ACC112 (cell line): ENCODE data around the gene FAR2.
"Not testable (repeated sequence)": the region's sequence is repeated elsewhere in the genome, so short reads cannot be mapped to it uniquely, and the experiment has no call there.

Experiments
- H2AFZ ChIP-seq: fragments of 200-600 bp; sonication (generic); one replicate; pipeline ENCODE4 v1.6.0; 2017; ENCODE audit warnings: antibody characterized with exemption, low read length; ENCODE audit not compliant: unreplicated experiment
- H3K27ac ChIP-seq: fragments of 200-600 bp; sonication (generic); 2 replicates; pipeline ENCODE4 v1.5.1; 2014; ENCODE audit warnings: low read depth, mild to moderate bottlenecking, antibody characterized with exemption, low read length, moderate library complexity
- H3K27me3 ChIP-seq: fragments of 200-600 bp; sonication (generic); 2 replicates; pipeline ENCODE4 v1.6.1; 2014; ENCODE audit warnings: mild to moderate bottlenecking, antibody characterized with exemption, low read length, moderate library complexity, mixed read lengths; ENCODE audit not compliant: insufficient read depth
- H3K36me3 ChIP-seq: fragments of 200-600 bp; sonication (generic); 2 replicates; pipeline ENCODE4 v1.6.1; 2016; ENCODE audit warnings: mild to moderate bottlenecking, antibody characterized with exemption, low read length, moderate library complexity, mixed read lengths; ENCODE audit not compliant: insufficient read depth
- H3K4me1 ChIP-seq: fragments of 200-600 bp; sonication (generic); one replicate; pipeline ENCODE4 v1.6.1; 2016; ENCODE audit warnings: low read length, mixed read lengths; ENCODE audit not compliant: insufficient read depth, unreplicated experiment, control insufficient read depth
- H3K4me3 ChIP-seq: fragments of 200-600 bp; sonication (generic); 2 replicates; pipeline ENCODE4 v1.5.1; 2014; ENCODE audit warnings: mild to moderate bottlenecking, low read depth, low read length
- H3K79me2 ChIP-seq: fragments of 200-600 bp; sonication (generic); one replicate; pipeline ENCODE4 v1.6.0; 2016; ENCODE audit warnings: low read length; ENCODE audit not compliant: control insufficient read depth, unreplicated experiment, insufficient read depth

Gene FAR2

GRCh38 chr12:29133680-29134079 is 15.4 kb upstream of the FAR2 start:
- H2AFZ ChIP-seq = no peak overlapping the region
- H3K4me3 ChIP-seq = no peak overlapping the region
- no peaks in the 10 kb centered on the region for H3K36me3 ChIP-seq
- H3K79me2 ChIP-seq = no peaks in the 10 kb centered on the region
- H3K27me3 ChIP-seq = no peaks in the 10 kb centered on the region
- no peak overlapping the region for H3K27ac ChIP-seq
- peaks cover 4% of the 10 kb centered on the region for H3K4me1 ChIP-seq

GRCh38 chr12:29138256-29138655 is 10.8 kb upstream of the FAR2 start:
- H3K4me1 ChIP-seq, H3K27ac ChIP-seq, H2AFZ ChIP-seq, H3K27me3 ChIP-seq, H3K4me3 ChIP-seq, H3K79me2 ChIP-seq, H3K36me3 ChIP-seq: not testable (repeated sequence)

- not testable (repeated sequence) for H3K27ac ChIP-seq
These were observed 10.2 kb upstream of the FAR2 start for GRCh38 chr12:29138855-29139254.

DNA sequence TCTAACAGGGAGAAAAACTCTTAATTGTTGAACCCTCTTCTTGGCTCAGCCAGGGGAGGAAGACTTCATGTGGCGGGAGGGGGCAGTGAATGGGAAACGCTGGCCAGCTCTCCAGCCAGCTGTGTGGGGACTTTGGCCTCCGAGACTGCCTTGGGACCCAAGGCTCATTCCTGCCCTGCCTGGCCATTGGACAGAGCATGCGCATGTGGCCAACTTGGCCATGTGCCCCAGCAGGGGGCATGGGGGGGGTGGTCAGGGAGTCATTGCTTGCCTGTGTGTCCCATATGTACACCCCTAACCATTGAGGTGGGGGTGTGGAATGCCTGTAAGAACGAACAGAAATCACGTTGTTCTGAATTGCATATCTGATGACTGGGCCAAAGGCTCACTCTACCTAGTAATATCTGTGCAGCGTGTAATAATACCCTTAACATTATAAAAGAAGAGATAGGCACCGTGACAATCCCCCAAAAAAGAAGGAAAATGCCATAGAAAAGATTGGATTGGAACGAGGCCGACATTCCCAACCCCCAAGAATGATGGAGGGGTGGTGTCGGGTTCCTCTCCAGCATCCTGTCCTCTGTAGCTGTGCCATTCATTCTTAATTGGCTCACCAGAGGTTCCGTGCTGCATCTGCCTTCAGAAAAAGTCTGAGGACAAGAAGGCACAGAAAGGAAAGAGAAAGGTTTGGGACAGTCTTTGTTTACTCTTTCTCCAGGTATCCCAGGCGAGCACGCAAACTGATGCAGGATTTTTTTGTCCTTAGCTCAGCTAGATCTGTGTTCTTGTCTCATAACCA is 3.5 kb upstream of the FAR2 start:
- H3K4me3 ChIP-seq = no peak overlapping the region

More at GRCh38 chr12:29138855-29139254, 10.2 kb upstream of the FAR2 start:
- H3K4me3 ChIP-seq, H3K79me2 ChIP-seq, H3K4me1 ChIP-seq, H2AFZ ChIP-seq, H3K36me3 ChIP-seq, H3K27me3 ChIP-seq: not testable (repeated sequence)

DNA sequence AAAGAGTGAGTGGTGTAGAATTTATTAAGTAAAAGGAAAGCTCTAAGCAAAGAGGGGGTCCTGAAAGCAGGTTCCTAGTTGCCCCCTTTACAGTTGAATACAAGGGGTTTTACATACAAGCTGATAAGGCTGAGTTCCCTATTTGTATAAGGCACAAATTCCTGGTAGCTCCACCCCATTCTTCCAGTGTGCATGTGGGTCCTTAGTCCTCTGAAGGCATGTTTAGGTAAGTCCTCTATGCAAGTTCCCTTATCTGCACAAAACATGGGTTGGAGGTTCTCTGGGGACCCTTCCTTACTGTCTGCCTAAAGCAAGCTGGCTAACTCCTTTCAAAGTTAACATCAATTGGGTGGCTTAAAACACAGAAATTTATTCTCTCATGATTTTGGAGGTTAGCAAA is 2.9 kb upstream of the FAR2 start:
- H3K79me2 ChIP-seq = peaks cover 13% of the 10 kb centered on the region
- no peak overlapping the region for H3K27ac ChIP-seq
- H2AFZ ChIP-seq = no peak overlapping the region
- H3K4me1 ChIP-seq = peaks cover 6% of the 10 kb centered on the region
- no peaks in the 10 kb centered on the region for H3K27me3 ChIP-seq
- H3K36me3 ChIP-seq = no peaks in the 10 kb centered on the region
- no peak overlapping the region for H3K4me3 ChIP-seq

More for the DNA sequence above, 3.5 kb upstream of the FAR2 start:
- H3K27ac ChIP-seq = no peak overlapping the region
- peaks cover 6% of the 10 kb centered on the region for H3K4me1 ChIP-seq
- H3K79me2 ChIP-seq = peaks cover 13% of the 10 kb centered on the region
- H3K36me3 ChIP-seq = no peaks in the 10 kb centered on the region
- no peak overlapping the region for H2AFZ ChIP-seq
- no peaks in the 10 kb centered on the region for H3K27me3 ChIP-seq

- H3K79me2 ChIP-seq = peaks cover 13% of the 10 kb centered on the region
- H3K4me3 ChIP-seq = peak overlapping the region; percentile 99
- H3K36me3 ChIP-seq = no peaks in the 10 kb centered on the region
- peaks cover 6% of the 10 kb centered on the region for H3K4me1 ChIP-seq
- H3K27me3 ChIP-seq = no peaks in the 10 kb centered on the region
- peak overlapping the region; percentile 96 for H2AFZ ChIP-seq
- peak overlapping the region; percentile 53 for H3K27ac ChIP-seq
These were observed 1.1 kb upstream of the FAR2 start for GRCh38 chr12:29147731-29148595.

GRCh38 chr12:29148596-29148910 is 525 bp upstream of the FAR2 start:
- Histone ChIP-seq H2AFZ (peak overlapping the region; percentile 96), H3K4me1 (peaks cover 6% of the 10 kb centered on the region), H3K36me3 (no peaks in the 10 kb centered on the region), H3K4me3 (peak overlapping the region; percentile 99), H3K79me2 (peaks cover 13% of the 10 kb centered on the region), H3K27ac (peak overlapping the region; percentile 53), H3K27me3 (no peaks in the 10 kb centered on the region)

DNA sequence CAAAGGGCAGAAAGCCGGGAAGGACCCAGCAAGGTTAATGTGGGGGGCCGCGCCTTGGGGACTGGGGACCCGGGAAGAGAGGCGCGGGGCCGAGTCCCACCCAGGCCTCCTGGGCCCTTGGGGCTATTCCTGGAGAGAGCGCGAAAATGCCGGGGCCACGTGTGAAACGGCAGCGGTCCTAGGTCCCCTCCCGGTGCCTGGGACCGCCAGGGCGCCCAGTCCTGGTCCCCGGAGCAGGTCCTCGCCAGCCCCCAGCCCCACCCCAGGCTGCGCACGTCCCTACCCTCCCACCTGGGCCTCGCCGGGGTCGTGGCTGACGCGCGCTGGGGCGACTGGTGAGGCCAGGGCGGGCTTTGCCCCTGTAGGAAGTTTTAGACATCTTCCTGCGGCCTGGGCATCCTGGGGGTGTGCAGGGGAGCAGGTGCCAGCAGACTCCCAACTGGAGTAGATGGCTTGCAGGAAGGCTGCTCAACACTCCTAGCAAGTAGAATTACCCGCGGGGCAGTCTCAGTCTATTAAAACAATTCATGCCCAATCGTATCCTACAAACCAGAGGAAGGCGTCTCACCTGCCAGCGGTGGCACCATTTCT is 708 bp downstream of the FAR2 start:
- Histone ChIP-seq H3K4me1 (peaks cover 6% of the 10 kb centered on the region), H2AFZ (peak overlapping the region; percentile 96), H3K79me2 (peaks cover 13% of the 10 kb centered on the region), H3K4me3 (peak overlapping the region; percentile 99), H3K27ac (no peak overlapping the region), H3K27me3 (no peaks in the 10 kb centered on the region), H3K36me3 (no peaks in the 10 kb centered on the region)

DNA sequence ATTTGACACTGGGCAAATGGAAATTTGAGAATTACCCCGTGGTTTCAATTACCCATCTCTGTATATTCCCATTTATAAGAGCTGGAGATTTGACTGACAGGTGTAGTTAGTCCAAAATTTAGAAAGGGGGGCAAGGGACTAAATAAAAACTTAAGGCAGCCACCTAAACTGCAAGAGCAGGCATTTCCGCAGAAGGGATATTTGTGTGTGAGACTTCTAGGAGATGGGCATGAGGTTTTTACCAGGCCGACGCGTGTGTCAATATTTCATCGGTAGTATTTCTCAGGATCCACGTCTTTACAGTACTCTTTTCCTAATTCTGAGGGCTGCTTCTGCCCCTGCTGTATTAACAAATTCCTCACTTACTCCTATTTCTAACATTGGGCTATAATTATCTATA is 1.4 kb downstream of the FAR2 start:
- Histone ChIP-seq H3K4me1 (peaks cover 6% of the 10 kb centered on the region), H3K79me2 (peaks cover 13% of the 10 kb centered on the region), H3K27ac (no peak overlapping the region), H3K36me3 (no peaks in the 10 kb centered on the region), H3K27me3 (no peaks in the 10 kb centered on the region), H3K4me3 (peak overlapping the region; percentile 99), H2AFZ (no peak overlapping the region)

GRCh38 chr12:29152223-29152868 is 3.3 kb downstream of the FAR2 start:
- no peak overlapping the region for H2AFZ ChIP-seq
- peaks cover 15% of the 10 kb centered on the region for H3K4me1 ChIP-seq
- no peak overlapping the region for H3K4me3 ChIP-seq
- H3K36me3 ChIP-seq = no peaks in the 10 kb centered on the region
- H3K27me3 ChIP-seq = no peaks in the 10 kb centered on the region
- no peak overlapping the region for H3K27ac ChIP-seq
- peaks cover 13% of the 10 kb centered on the region for H3K79me2 ChIP-seq
